Astrocyte (in vitro differentiated cells and primary cell): Measurements from ENCODE around the gene RAPGEF6. TPM values are rescaled to one million over a fixed set of nuclear protein-coding genes. Genes with fewer than 3 reads are reported as not detected.

Source experiments
- DNase-seq: peaks from one replicate; pipeline ENCODE4 v3.0.0-alpha.2; 2010; ENCODE audit warnings: low read depth
- FAIRE-seq: peaks from 2 replicates; lab custom pipeline; 2011; peaks lifted over from hg19 to GRCh38; lab: Jason Lieb, UNC
- H2AFZ ChIP-seq: 2 replicates; pipeline ENCODE4 v1.6.0; 2012; ENCODE audit warnings: low read depth, low read length, inconsistent platforms
- H3K27ac ChIP-seq: 2 replicates; pipeline ENCODE4 v1.5.1; 2011; ENCODE audit warnings: low read depth, low read length, inconsistent platforms
- H3K27me3 ChIP-seq: 2 replicates; pipeline ENCODE4 v1.6.0; 2011; ENCODE audit warnings: low read length, inconsistent platforms; ENCODE audit not compliant: insufficient read depth
- H3K36me3 ChIP-seq: 2 replicates; pipeline ENCODE4 v1.5.1; 2011; ENCODE audit warnings: low read length, inconsistent platforms; ENCODE audit not compliant: insufficient read depth
- H3K4me1 ChIP-seq: 2 replicates; pipeline ENCODE4 v1.5.1; 2011; ENCODE audit warnings: low read length, inconsistent platforms; ENCODE audit not compliant: insufficient read depth
- H3K4me2 ChIP-seq: 2 replicates; pipeline ENCODE4 v1.6.0; 2012; ENCODE audit warnings: low read length, inconsistent platforms
- H3K4me3 ChIP-seq: 2 replicates; pipeline ENCODE4 v1.5.1; 2011; ENCODE audit warnings: low read depth, mild to moderate bottlenecking, low read length, inconsistent platforms; ENCODE audit not compliant: insufficient read depth
- H3K79me2 ChIP-seq: 2 replicates; pipeline ENCODE4 v1.6.0; 2012; ENCODE audit warnings: mild to moderate bottlenecking, low read length, inconsistent platforms; ENCODE audit not compliant: insufficient read depth
- H3K9ac ChIP-seq: 2 replicates; pipeline ENCODE4 v1.6.0; 2012; ENCODE audit warnings: mild to moderate bottlenecking, low read length, inconsistent platforms
- H3K9me3 ChIP-seq: 2 replicates; pipeline ENCODE4 v1.5.1; 2012; ENCODE audit warnings: low read depth, mild to moderate bottlenecking, low read length, inconsistent platforms; ENCODE audit not compliant: insufficient read depth
- H4K20me1 ChIP-seq: 2 replicates; pipeline ENCODE4 v1.6.0; 2012; ENCODE audit warnings: low read length, inconsistent platforms; ENCODE audit not compliant: insufficient read depth
- H3K27ac Mint-ChIP-seq: one replicate; pipeline ENCODE4 v1.8.0; 2021; ENCODE audit warnings: mild to moderate bottlenecking, mixed read lengths; ENCODE audit not compliant: unreplicated experiment
- H3K27me3 Mint-ChIP-seq: one replicate; pipeline ENCODE4 v1.8.0; 2021; ENCODE audit warnings: low read depth, mixed read lengths; ENCODE audit not compliant: unreplicated experiment
- H3K36me3 Mint-ChIP-seq: one replicate; pipeline ENCODE4 v1.8.0; 2021; ENCODE audit warnings: low read depth, mixed read lengths; ENCODE audit not compliant: unreplicated experiment
- H3K4me1 Mint-ChIP-seq: one replicate; pipeline ENCODE4 v1.8.0; 2021; ENCODE audit warnings: low read depth, mixed read lengths; ENCODE audit not compliant: unreplicated experiment
- H3K4me3 Mint-ChIP-seq: one replicate; pipeline ENCODE4 v1.8.0; 2021; ENCODE audit warnings: mild to moderate bottlenecking, moderate library complexity, mixed read lengths; ENCODE audit not compliant: unreplicated experiment
- H3K9me3 Mint-ChIP-seq: one replicate; pipeline ENCODE4 v1.8.0; 2021; ENCODE audit warnings: mild to moderate bottlenecking, mixed read lengths; ENCODE audit not compliant: unreplicated experiment
- EZH2 ChIP-seq: IDR thresholded peaks from 2 replicates; pipeline ENCODE4 v1.6.1; 2012; ENCODE audit warnings: mild to moderate bottlenecking, low read length, inconsistent platforms; ENCODE audit not compliant: insufficient read depth
- total RNA-seq: library from RNA; stranded (reverse); gene quantifications from 2 replicates; pipeline ENCODE4 v1.2.1, GENCODE V29; 2021
- TF ChIP-seq, protein P1 (sequence below): IDR thresholded peaks from 2 replicates; pipeline ENCODE4 v1.5.1; 2011; ENCODE audit warnings: low read depth, mild to moderate bottlenecking, inconsistent platforms, low read length, moderate library complexity; ENCODE audit not compliant: insufficient read depth

RAPGEF6 gene
- total RNA-seq, 1 donor from 2014 or later = 14.9 TPM

DNA sequence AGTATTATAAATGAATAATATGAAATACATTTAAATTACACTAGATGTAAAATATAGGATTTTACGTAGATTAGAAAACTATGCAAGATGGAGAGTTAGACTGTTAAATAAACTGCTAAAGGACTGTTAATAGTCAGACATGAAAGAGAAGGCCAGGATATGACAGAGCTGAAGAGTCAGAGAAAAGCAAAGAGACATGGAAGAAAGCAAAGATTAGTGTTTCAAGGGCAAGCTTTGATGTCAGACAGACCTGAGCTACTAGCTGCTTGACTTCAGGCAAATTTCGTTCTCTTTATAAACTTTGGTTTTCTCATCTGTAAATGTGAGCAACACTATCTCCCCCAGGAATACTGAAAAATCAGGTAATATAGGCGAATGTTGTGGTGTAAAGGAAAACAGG lies 161.3 kb downstream of the RAPGEF6 start:
- no peaks in the 10 kb centered on the region for H3K27me3 ChIP-seq
- no peaks in the 10 kb centered on the region for H4K20me1 ChIP-seq
- Mint-ChIP-seq H3K4me1 (no peaks in the 10 kb centered on the region), H3K9me3 (no peaks in the 10 kb centered on the region), H3K27ac (no peak overlapping the region), H3K27me3 (no peaks in the 10 kb centered on the region), H3K36me3 (peaks cover 6% of the 10 kb centered on the region), H3K4me3 (no peak overlapping the region)
- no peak overlapping the region for H3K9ac ChIP-seq
- TF ChIP-seq, protein P1, sequence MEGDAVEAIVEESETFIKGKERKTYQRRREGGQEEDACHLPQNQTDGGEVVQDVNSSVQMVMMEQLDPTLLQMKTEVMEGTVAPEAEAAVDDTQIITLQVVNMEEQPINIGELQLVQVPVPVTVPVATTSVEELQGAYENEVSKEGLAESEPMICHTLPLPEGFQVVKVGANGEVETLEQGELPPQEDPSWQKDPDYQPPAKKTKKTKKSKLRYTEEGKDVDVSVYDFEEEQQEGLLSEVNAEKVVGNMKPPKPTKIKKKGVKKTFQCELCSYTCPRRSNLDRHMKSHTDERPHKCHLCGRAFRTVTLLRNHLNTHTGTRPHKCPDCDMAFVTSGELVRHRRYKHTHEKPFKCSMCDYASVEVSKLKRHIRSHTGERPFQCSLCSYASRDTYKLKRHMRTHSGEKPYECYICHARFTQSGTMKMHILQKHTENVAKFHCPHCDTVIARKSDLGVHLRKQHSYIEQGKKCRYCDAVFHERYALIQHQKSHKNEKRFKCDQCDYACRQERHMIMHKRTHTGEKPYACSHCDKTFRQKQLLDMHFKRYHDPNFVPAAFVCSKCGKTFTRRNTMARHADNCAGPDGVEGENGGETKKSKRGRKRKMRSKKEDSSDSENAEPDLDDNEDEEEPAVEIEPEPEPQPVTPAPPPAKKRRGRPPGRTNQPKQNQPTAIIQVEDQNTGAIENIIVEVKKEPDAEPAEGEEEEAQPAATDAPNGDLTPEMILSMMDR = no peak
- TF ChIP-seq EZH2 = no peak
- H2AFZ ChIP-seq = no peak overlapping the region
- FAIRE-seq = no peak
- no peak for DNase-seq
- H3K4me1 ChIP-seq = no peaks in the 10 kb centered on the region
- H3K79me2 ChIP-seq = no peaks in the 10 kb centered on the region
- no peaks in the 10 kb centered on the region for H3K36me3 ChIP-seq
- no peak overlapping the region for H3K4me3 ChIP-seq
- H3K9me3 ChIP-seq = no peaks in the 10 kb centered on the region
- no peak overlapping the region for H3K27ac ChIP-seq
- no peak overlapping the region for H3K4me2 ChIP-seq

DNA sequence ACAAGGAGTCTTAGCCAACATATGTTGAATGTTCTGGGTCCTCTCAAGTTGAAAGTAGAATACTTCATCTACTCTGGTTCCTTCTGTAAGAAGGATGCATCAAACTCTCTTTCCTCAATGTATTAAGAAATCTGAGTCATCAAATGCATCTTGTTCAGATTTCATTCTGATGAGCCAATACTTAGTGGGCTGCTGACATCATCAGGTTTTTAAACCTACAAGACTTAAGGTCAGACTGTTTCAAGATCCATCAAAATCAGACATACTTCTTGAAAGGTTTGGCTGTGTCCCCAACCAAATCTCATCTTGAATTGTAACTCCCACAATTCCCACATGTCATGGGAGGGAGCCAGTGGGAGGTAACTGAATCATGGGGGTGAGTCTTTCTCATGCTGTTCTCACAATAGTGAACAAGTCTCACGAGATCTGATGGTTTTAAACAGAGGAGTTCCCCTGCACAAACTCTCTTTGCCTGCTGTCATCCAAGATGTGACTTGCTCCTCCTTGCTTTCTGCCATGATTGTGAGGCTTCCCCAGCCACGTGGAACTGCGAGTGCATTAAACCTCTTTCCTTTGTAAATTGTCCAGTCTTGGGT lies 168.8 kb downstream of the RAPGEF6 start:
- H4K20me1 ChIP-seq = no peaks in the 10 kb centered on the region
- Mint-ChIP-seq H3K9me3 (no peaks in the 10 kb centered on the region), H3K27ac (peak overlapping the region; percentile 22), H3K36me3 (peaks cover 16% of the 10 kb centered on the region), H3K4me1 (peaks cover 5% of the 10 kb centered on the region), H3K27me3 (no peaks in the 10 kb centered on the region), H3K4me3 (no peak overlapping the region)
- H3K4me3 ChIP-seq = no peak overlapping the region
- no peak overlapping the region for H3K9ac ChIP-seq
- DNase-seq (peak; percentile 92), FAIRE-seq (peak; percentile 62)
- no peak overlapping the region for H2AFZ ChIP-seq
- no peaks in the 10 kb centered on the region for H3K36me3 ChIP-seq
- peak overlapping the region; percentile 14 for H3K27ac ChIP-seq
- no peaks in the 10 kb centered on the region for H3K27me3 ChIP-seq
- H3K9me3 ChIP-seq = no peaks in the 10 kb centered on the region
- TF ChIP-seq, protein P1 = no peak
- TF ChIP-seq EZH2 = no peak
- H3K79me2 ChIP-seq = no peaks in the 10 kb centered on the region
- peak overlapping the region; percentile 13 for H3K4me2 ChIP-seq
- H3K4me1 ChIP-seq = peaks cover 5% of the 10 kb centered on the region

DNA sequence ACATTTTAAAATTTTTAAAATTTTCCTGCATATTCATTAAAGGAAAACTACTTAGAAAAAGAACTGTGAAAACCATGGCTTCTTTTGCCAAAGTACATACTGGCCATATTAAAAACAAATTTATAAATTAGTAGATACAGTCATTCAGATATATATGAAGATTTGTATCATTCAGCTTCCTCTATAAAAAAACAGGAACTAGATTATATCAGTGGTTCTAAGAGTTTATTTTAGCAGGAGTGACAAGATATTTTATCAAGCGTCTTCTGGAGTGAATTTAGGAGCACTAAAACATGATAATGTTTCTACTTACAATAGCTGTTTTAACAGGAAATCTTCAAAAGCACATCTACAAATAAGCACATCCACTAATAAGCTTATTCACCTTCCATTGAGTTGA lies 171.4 kb downstream of the RAPGEF6 start:
- no peaks in the 10 kb centered on the region for H3K27me3 Mint-ChIP-seq
- H3K9me3 Mint-ChIP-seq = no peaks in the 10 kb centered on the region
- H3K36me3 Mint-ChIP-seq = peaks cover 13% of the 10 kb centered on the region
- Histone ChIP-seq H3K4me3 (no peak overlapping the region), H3K36me3 (no peaks in the 10 kb centered on the region), H3K4me1 (peaks cover 5% of the 10 kb centered on the region), H3K79me2 (no peaks in the 10 kb centered on the region), H3K4me2 (no peak overlapping the region), H3K27me3 (no peaks in the 10 kb centered on the region), H4K20me1 (no peaks in the 10 kb centered on the region), H3K9me3 (no peaks in the 10 kb centered on the region), H2AFZ (no peak overlapping the region), H3K27ac (no peak overlapping the region), H3K9ac (no peak overlapping the region)
- no peak overlapping the region for H3K4me3 Mint-ChIP-seq
- H3K4me1 Mint-ChIP-seq = peaks cover 9% of the 10 kb centered on the region
- TF ChIP-seq, protein P1 = no peak
- no peak for TF ChIP-seq EZH2
- FAIRE-seq (no peak), DNase-seq (no peak)
- no peak overlapping the region for H3K27ac Mint-ChIP-seq
